NCI-H2081 (cell line): ENCODE results near the gene HOMER3.
A peak's percentile ranks its signal among the peaks of the same experiment; 100 is the strongest.
"Not testable (repeated sequence)": the region's sequence is repeated elsewhere in the genome, so short reads cannot be mapped to it uniquely, and the experiment has no call there.

Experiments used
- DNase-seq, 2 experiments: peaks; one replicate each; lab custom pipeline; 2025; lab: John Stamatoyannopoulos, UW

Gene HOMER3

DNA sequence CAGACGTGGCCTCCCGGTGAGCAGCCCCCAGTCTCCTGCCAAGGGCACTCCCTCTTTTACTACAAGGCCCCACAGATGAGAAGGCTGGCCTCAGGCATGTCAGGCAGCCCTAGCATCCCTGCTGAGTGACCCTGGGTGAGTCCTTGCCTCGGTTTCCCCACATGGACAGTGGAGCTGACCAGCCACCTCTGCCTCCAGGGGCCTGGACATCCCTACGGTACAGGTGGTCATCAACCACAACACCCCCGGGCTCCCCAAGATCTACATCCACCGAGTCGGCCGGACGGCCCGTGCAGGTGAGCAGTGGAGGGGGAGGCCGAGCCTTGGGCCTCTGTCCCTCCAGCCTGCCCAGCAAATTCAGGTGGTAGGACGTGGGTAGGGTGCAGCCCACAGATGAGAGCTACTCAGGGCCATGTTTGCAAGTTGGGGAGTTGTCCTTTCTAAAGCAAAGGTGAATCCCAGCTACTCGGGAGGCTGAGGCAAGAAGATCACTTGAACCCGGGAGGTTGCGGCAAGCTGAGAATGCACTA, 16.3 kb downstream of the HOMER3 start:
- no peak for DNase-seq

GRCh38 chr19:18922228-18922985, 18.6 kb downstream of the HOMER3 start:
- no peak for DNase-seq

DNA sequence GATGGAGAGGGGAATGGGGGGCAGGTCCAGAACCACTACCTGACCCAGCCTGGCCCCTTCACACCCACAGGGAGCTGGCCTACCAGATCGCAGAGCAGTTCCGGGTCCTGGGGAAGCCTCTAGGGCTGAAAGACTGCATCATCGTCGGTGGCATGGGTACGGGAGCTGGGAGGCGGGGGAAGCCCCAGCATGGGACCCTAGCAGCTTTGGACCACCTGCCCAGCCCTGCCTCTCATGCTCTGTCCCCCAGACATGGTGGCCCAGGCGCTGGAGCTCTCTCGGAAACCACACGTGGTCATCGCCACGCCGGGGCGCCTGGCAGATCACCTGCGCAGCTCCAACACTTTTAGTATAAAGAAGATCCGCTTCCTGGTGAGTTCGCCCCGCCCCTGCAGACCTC, 19.4 kb downstream of the HOMER3 start:
- DNase-seq, result no peak

- DNase-seq, result no peak
These were observed 20.6 kb downstream of the HOMER3 start for GRCh38 chr19:18920400-18920799.

- no peak for DNase-seq
These were observed 21.2 kb downstream of the HOMER3 start for GRCh38 chr19:18919900-18920214.

- DNase-seq, result peak; percentile 99
These were observed 21.7 kb downstream of the HOMER3 start, which contains the start of the genes COPE and DDX49 for GRCh38 chr19:18919086-18919899. COPE (minus strand) TSS chr19:18919387; CDS start chr19:18919348, 39 bp downstream. DDX49 (plus strand) TSS chr19:18919715; CDS start chr19:18919742, 27 bp downstream.

DNA sequence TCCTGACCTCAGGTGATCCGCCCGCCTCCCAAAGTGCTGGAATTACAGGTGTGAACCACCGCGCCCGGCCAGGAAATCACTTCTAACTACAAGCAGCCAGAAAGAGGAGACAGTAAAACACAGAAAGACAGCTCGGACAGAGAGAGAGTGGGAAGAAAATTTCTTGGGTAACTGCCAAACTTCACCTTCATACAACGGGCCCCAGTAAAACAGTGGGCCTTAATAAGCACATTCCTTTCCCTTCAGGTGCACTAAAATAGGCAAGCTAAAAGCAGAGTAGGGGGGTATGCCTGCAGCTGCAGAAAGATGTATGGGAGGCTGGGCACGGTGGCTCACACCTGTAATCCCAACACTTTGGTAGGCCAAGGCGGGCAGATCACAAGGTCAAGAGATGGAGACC, 23.4 kb downstream of the HOMER3 start:
- not testable (repeated sequence) for DNase-seq

GRCh38 chr19:18915639-18916038, 25.4 kb downstream of the HOMER3 start:
- DNase-seq, result peak; percentile 20 to 34

GRCh38 chr19:18913466-18913865, 27.6 kb downstream of the HOMER3 start:
- no peak for DNase-seq

GRCh38 chr19:18912933-18913332, 28.1 kb downstream of the HOMER3 start:
- no peak for DNase-seq

- no peak for DNase-seq
These were observed 30.1 kb downstream of the HOMER3 start for GRCh38 chr19:18910801-18911436.

DNA sequence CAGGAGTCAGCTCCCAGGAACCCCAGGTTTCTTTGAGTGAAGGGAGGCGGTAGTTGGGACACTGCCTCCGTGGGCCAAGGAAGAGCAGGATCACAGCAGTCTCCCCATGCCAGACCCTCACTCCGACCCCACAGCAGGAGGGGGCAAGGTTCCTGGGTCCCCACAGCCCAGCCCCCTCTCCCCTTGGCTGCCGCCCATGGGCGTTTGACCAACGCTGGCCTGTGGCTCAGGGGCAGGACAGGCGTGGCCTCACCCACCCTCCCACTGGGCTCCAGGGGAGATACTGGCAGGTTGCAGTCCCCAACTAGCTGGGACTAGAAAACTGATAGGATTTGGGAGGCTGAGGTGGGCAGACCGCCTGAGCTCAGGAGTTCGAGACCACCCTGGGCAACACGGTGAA, 31.0 kb downstream of the HOMER3 start:
- DNase-seq, result no peak

- DNase-seq, result no peak
These were observed 31.9 kb downstream of the HOMER3 start for GRCh38 chr19:18908917-18909619.

DNA sequence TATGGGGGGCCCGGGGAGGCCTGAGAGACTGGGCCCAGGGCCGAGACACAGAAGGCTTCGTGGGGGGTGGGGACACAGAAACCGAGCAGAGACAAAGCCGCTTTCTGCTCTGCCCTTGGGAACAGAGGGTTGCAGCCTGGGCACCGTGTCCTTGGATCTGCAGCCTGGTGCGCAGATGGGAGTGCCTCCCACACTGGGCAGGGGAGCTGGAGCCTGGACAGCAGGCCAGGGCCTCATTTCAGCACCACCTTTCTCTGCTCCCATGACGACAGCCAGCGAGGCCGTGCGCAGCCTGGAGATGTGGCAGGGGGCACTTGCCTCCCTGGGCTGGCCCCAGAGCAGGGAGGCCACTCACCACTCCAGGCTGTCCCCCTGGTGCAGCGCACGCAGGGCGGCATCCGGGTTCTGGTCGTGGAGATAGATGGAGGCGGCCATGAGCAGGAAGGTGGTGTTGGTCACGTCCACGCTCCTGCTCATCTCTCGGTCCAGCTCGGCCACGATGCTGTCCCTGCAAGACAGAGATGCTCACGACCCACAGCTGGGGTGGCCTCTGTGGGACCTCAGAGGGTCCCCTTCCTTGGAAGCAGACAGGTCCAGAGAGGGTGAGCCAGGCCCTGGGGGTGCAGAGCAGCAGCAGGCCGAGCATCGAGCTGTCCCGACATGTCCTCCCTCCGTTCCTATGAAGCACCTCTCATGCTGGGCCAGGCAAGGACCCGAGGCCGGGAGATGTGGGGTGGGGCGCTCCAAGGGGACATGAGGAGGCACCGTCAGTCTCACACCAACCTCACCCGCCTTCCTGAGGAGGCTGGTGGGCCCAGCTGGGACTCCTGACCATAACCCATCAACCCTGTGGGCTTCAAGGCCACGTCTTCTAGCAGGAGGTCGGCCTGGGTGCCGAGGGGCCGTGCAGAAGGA, 34.2 kb downstream of the HOMER3 start:
- no peak for DNase-seq

DNA sequence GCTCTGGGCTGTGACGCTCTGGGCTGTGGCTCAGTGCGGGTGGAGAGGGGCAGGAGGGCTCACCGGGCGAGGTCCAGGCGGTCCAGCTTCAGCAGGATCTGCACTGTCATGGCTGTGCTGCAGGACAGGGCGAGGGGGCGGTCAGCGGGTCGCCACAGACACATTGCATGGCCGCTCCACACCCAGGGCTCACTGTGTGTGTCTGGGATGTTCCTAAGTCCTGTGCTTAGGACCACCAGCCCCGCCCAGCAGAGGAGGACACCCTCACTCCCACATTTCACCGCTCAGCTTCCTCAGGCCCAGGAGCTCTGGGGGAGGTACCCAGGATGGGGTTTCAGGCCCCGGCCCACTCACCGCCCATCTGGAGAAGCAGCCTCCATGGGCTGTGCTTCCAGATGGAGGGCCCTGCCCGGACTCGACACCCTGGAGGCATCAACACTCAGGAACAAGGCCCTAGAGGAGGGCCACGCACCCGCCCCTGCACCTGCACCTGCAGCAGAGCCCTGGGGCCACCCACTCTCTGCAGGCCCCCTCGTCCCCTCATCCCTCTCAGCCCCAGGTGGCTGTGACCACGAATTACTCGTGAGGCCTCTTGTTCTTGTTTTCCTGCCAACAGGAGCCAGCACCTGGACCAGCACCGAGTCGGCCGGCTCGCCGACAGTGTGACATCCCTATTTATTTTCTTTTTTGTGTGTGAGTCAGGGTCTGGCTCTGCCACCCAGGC, 35.3 kb downstream of the HOMER3 start:
- DNase-seq, result no peak

DNA sequence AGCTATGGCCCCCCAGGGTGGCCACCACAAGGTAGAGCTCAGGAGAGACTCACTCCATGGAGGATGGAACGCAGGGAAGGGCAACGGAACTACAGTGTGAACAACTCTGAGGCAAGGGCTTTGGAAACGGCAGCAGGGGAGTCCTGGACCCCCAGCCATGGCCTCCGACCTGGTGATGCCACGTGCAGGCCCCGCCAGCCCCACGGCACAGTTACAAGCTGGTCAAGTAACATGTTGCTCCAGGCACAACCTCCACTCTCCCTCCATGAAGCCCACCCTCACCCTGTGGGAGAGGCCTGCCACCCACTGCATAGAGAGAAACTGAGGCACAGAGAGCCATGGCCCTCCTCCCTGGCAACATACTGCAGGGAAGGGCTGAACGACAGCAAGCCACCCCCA, 36.0 kb downstream of the HOMER3 start:
- no peak for DNase-seq

- DNase-seq, result no peak
These were observed 36.5 kb downstream of the HOMER3 start for GRCh38 chr19:18904334-18905057.

- no peak for DNase-seq
These were observed 37.6 kb downstream of the HOMER3 start for GRCh38 chr19:18903156-18904037.
